Neuronal stem cell (in vitro differentiated cells): ENCODE data around the gene RALA.
"Not testable (repeated sequence)": the region's sequence is repeated elsewhere in the genome, so short reads cannot be mapped to it uniquely, and the experiment has no call there.

Experiments
- DNase-seq: peaks from one replicate; pipeline ENCODE4 v3.0.0-alpha.2; 2013; ENCODE audit warnings: low spot score
- H2AFZ ChIP-seq: one replicate; pipeline ENCODE4 v1.6.1; 2013; ENCODE audit warnings: mild to moderate bottlenecking, low read length, inconsistent platforms
- H2AK5ac ChIP-seq: 2 replicates; pipeline ENCODE4 v1.6.1; 2013; ENCODE audit warnings: low read depth, mild to moderate bottlenecking, inconsistent platforms, low read length, moderate library complexity, mixed read lengths
- H2BK120ac ChIP-seq: 2 replicates; pipeline ENCODE4 v1.6.1; 2013; ENCODE audit warnings: low read depth, mild to moderate bottlenecking, inconsistent platforms, low read length, moderate library complexity, mixed read lengths
- H2BK12ac ChIP-seq: one replicate; pipeline ENCODE4 v1.6.1; 2013; ENCODE audit warnings: low read length, inconsistent platforms
- H2BK15ac ChIP-seq: 2 replicates; pipeline ENCODE4 v1.6.1; 2013; ENCODE audit warnings: mild to moderate bottlenecking, low read length, inconsistent platforms, mixed read lengths
- H2BK5ac ChIP-seq: one replicate; pipeline ENCODE4 v1.6.1; 2013; ENCODE audit warnings: inconsistent platforms, mild to moderate bottlenecking, low read length, moderate library complexity
- H3K14ac ChIP-seq: one replicate; pipeline ENCODE4 v1.6.1; 2013; ENCODE audit warnings: low read length, inconsistent platforms
- H3K18ac ChIP-seq: 2 replicates; pipeline ENCODE4 v1.6.1; 2013; ENCODE audit warnings: low read length, inconsistent platforms
- H3K23ac ChIP-seq: 2 replicates; pipeline ENCODE4 v1.6.1; 2013; ENCODE audit warnings: low read depth, mild to moderate bottlenecking, mixed read lengths, low read length, inconsistent platforms; ENCODE audit not compliant: poor library complexity
- H3K27ac ChIP-seq: replicated peaks from 3 replicates; pipeline ENCODE4 v1.5.1; 2013; ENCODE audit warnings: low read length, inconsistent platforms
- H3K27me3 ChIP-seq, 3 experiments: 2 replicates each; pipeline ENCODE4 v1.6.1; 2013; ENCODE audit warnings: low read length in 3 of 3, mild to moderate bottlenecking in 2 of 3, inconsistent platforms in 1 of 3, low read depth in 1 of 3, mixed read lengths in 1 of 3, moderate library complexity in 1 of 3; ENCODE audit not compliant: control insufficient read depth in 3 of 3, insufficient read depth in 3 of 3
- H3K36me3 ChIP-seq, 2 donors: replicated peaks in 1 of 2; 2 replicates each; pipeline ENCODE4 v1.6.1; 2013; ENCODE audit warnings: low read length in 2 of 2; ENCODE audit not compliant: control insufficient read depth in 2 of 2, insufficient read depth in 2 of 2
- H3K4ac ChIP-seq: 2 replicates; pipeline ENCODE4 v1.6.1; 2013; ENCODE audit warnings: inconsistent platforms, mild to moderate bottlenecking, low read length, moderate library complexity
- H3K4me1 ChIP-seq, 2 donors: 1 replicate in 1 of 2; 2 replicates in 1 of 2; pipeline ENCODE4 v1.6.1; 2013; ENCODE audit warnings: low read length in 2 of 2, low read depth in 1 of 2; ENCODE audit not compliant: control insufficient read depth in 2 of 2, insufficient read depth in 1 of 2
- H3K4me2 ChIP-seq: one replicate; pipeline ENCODE4 v1.6.1; 2013; ENCODE audit warnings: mild to moderate bottlenecking, low read length, inconsistent platforms; ENCODE audit not compliant: insufficient read depth, poor library complexity, severe bottlenecking
- H3K4me3 ChIP-seq, 2 donors: 2 replicates each; pipeline ENCODE4 v1.5.1; 2013; ENCODE audit warnings: low read length in 2 of 2, mild to moderate bottlenecking in 2 of 2, inconsistent platforms in 1 of 2, moderate library complexity in 1 of 2
- H3K79me1 ChIP-seq: one replicate; pipeline ENCODE4 v1.6.1; 2013; ENCODE audit warnings: low read depth, mild to moderate bottlenecking, inconsistent platforms, low read length, moderate library complexity
- H3K9ac ChIP-seq: one replicate; pipeline ENCODE4 v1.6.1; 2013; ENCODE audit warnings: mild to moderate bottlenecking, low read depth, low read length, inconsistent platforms; ENCODE audit not compliant: poor library complexity
- H3K9me3 ChIP-seq, 2 donors: replicated peaks in 1 of 2; 2 replicates each; pipeline versions ENCODE3 to v1.6.1; 2013; ENCODE audit warnings: low read length in 2 of 2, mild to moderate bottlenecking in 2 of 2, inconsistent platforms in 1 of 2, low read depth in 1 of 2, mixed read lengths in 1 of 2, moderate library complexity in 1 of 2; ENCODE audit not compliant: control insufficient read depth in 2 of 2, insufficient read depth in 1 of 2
- H4K8ac ChIP-seq: one replicate; pipeline ENCODE4 v1.6.1; 2013; ENCODE audit warnings: low read depth, mild to moderate bottlenecking, inconsistent platforms, low read length, moderate library complexity
- H4K91ac ChIP-seq: one replicate; pipeline ENCODE4 v1.6.1; 2013; ENCODE audit warnings: low read length, low read depth, mild to moderate bottlenecking, inconsistent platforms; ENCODE audit not compliant: poor library complexity
- WGBS, 2 donors: extraction: QIAGEN DNeasy Blood & Tissue Kit; methylation state at CpG; one replicate each; pipeline ENCODE4 v1.1.7; 2013; ENCODE audit warnings: missing lambda C conversion rate in 2 of 2, mixed read lengths in 1 of 2; ENCODE audit not compliant: insufficient read length in 2 of 2, insufficient replicate concordance in 1 of 2; ENCODE audit errors: extremely low coverage in 2 of 2; 5-methylcytosine and 5-hydroxymethylcytosine counted together

RALA gene

GRCh38 chr7:39749177-39749576, 125.8 kb downstream of the RALA start:
- no peak overlapping the region for H3K23ac ChIP-seq
- no peak overlapping the region for H3K18ac ChIP-seq
- H3K27me3 ChIP-seq = no peaks in the 10 kb centered on the region
- peaks cover 0 to 2% of the 10 kb centered on the region in 2 donors for H3K9me3 ChIP-seq
- no peak overlapping the region for H3K4me3 ChIP-seq
- H2BK120ac ChIP-seq = no peak overlapping the region
- H3K4me1 ChIP-seq = no peaks in the 10 kb centered on the region
- H3K4me2 ChIP-seq = no peak overlapping the region
- no peak overlapping the region for H4K8ac ChIP-seq
- DNase-seq = no peak
- no peak overlapping the region for H3K9ac ChIP-seq
- no peak overlapping the region for H2AFZ ChIP-seq
- H2BK5ac ChIP-seq = no peak overlapping the region
- H4K91ac ChIP-seq = no peak overlapping the region
- peaks cover 3% of the 10 kb centered on the region for H3K79me1 ChIP-seq
- H2AK5ac ChIP-seq = no peak overlapping the region
- no peak overlapping the region for H2BK15ac ChIP-seq
- no peak overlapping the region for H3K27ac ChIP-seq
- no peak overlapping the region for H2BK12ac ChIP-seq
- WGBS, 2 donors = no CpG with 5 or more reads among the region's 1 CpG
- H3K4ac ChIP-seq = no peak overlapping the region
- no peaks in the 10 kb centered on the region for H3K36me3 ChIP-seq
- H3K14ac ChIP-seq = no peak overlapping the region

- H2AFZ ChIP-seq = no peak overlapping the region
- H3K4me3 ChIP-seq = no peak overlapping the region
- DNase-seq = no peak
- H3K4ac ChIP-seq = no peak overlapping the region
- H2BK12ac ChIP-seq = no peak overlapping the region
- H4K8ac ChIP-seq = no peak overlapping the region
- H3K14ac ChIP-seq = no peak overlapping the region
- H3K4me1 ChIP-seq = no peaks in the 10 kb centered on the region
- H3K23ac ChIP-seq = no peak overlapping the region
- H3K27me3 ChIP-seq = no peaks in the 10 kb centered on the region
- no CpG with 5 or more reads among the region's 2 CpGs for WGBS, 2 donors
- H3K9ac ChIP-seq = no peak overlapping the region
- no peak overlapping the region for H2AK5ac ChIP-seq
- H3K36me3 ChIP-seq = no peaks in the 10 kb centered on the region
- H2BK5ac ChIP-seq = no peak overlapping the region
- no peak overlapping the region for H4K91ac ChIP-seq
- H2BK15ac ChIP-seq = no peak overlapping the region
- peaks cover 3% of the 10 kb centered on the region for H3K79me1 ChIP-seq
- H3K18ac ChIP-seq = no peak overlapping the region
- peaks cover 0 to 2% of the 10 kb centered on the region in 2 donors for H3K9me3 ChIP-seq
- H3K4me2 ChIP-seq = no peak overlapping the region
- H3K27ac ChIP-seq = no peak overlapping the region
- no peak overlapping the region for H2BK120ac ChIP-seq
Observed at GRCh38 chr7:39749717-39750116, 126.3 kb downstream of the RALA start.

GRCh38 chr7:39750253-39751077, 127.1 kb downstream of the RALA start:
- Histone ChIP-seq H3K27me3 (no peaks in the 10 kb centered on the region), H3K27ac (no peak overlapping the region), H3K9me3 (peaks cover 0 to 2% of the 10 kb centered on the region in 2 donors), H3K4ac (no peak overlapping the region), H2AFZ (no peak overlapping the region), H2BK5ac (no peak overlapping the region), H3K4me2 (no peak overlapping the region), H3K14ac (no peak overlapping the region), H4K8ac (no peak overlapping the region), H2BK15ac (no peak overlapping the region), H3K4me3 (no peak overlapping the region), H2BK12ac (no peak overlapping the region), H2AK5ac (no peak overlapping the region), H3K4me1 (no peaks in the 10 kb centered on the region), H4K91ac (no peak overlapping the region), H3K9ac (no peak overlapping the region), H2BK120ac (no peak overlapping the region), H3K23ac (no peak overlapping the region), H3K36me3 (no peaks in the 10 kb centered on the region), H3K79me1 (no peaks in the 10 kb centered on the region), H3K18ac (no peak overlapping the region)
- no CpG with 5 or more reads among the region's 5 CpGs for WGBS, 2 donors
- no peak for DNase-seq

- WGBS, 2 donors = no CpG with 5 or more reads among the region's 5 CpGs
Observed at GRCh38 chr7:39753237-39753636, 129.9 kb downstream of the RALA start.

More at GRCh38 chr7:39753237-39753636, 129.9 kb downstream of the RALA start:
- not testable (repeated sequence) for H2BK12ac ChIP-seq, H3K18ac ChIP-seq, H2BK15ac ChIP-seq, H3K4me2 ChIP-seq, H3K27me3 ChIP-seq, H3K23ac ChIP-seq, H3K4ac ChIP-seq, H4K8ac ChIP-seq, H2AFZ ChIP-seq, H2BK5ac ChIP-seq, H2BK120ac ChIP-seq, H3K9me3 ChIP-seq, H3K36me3 ChIP-seq, H2AK5ac ChIP-seq, H3K27ac ChIP-seq, H3K4me3 ChIP-seq, H3K4me1 ChIP-seq, H3K79me1 ChIP-seq, H3K9ac ChIP-seq, H4K91ac ChIP-seq, H3K14ac ChIP-seq, DNase-seq
